GM18873 (cell line): ENCODE results near the gene CRAT.
A peak's percentile ranks its signal among the peaks of the same experiment; 100 is the strongest.

ENCODE experiments used
- ATAC-seq: cut with Tn5 transposase; IDR thresholded peaks from one replicate; pipeline ENCODE4 v1.9.1; 2021; ENCODE audit warnings: mild to moderate bottlenecking, moderate library complexity, moderate number of reproducible peaks; ENCODE audit not compliant: unreplicated experiment, low FRiP score

Gene CRAT

DNA sequence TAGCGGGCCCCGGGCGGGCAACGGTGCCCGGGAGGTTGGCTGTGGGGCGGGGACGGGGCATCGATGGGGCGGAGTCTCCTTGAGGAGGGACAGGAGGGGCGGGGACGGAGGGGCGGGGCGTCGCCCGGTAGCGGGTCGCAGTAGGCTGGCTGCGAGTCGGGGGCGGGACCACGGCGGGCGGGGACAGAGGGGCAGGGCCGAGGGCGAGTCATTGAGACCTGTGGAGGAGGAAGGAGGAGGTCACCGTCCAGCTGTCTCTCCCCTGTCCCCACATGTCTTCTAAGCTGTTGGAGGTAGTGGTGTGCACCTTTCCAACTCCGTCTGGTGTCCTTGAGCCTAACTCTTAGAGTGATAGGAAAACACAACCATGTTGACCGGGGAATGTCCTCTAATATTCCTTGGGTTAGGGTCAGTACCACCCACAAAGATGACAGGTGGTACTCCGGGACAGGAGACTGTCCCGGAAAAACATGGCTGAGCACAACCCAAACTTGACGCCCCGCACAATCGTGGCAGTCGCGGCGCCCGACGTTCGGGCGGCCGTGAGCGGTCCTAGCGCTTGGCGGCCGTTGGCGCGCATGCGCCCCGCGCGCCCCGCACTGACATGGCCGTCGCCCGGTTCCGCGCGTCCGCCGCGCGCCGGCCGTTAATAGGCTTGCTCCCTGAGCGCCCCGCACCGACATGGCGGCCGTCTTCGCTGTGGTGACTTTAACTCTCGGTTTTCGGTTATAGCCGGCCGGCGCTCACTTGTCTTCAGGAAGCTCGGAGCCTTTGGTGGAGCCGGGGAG, at the start of gene CRAT, which contains the start of gene PTPA:
Gene CRAT (minus strand): TSS at position 54 of the 788 bp plus-strand sequence. CDS start 284 bp downstream, outside the sequence.
Gene PTPA (plus strand): TSS at position 676 of the 788 bp plus-strand sequence. CDS start 186 bp downstream, outside the sequence.
- peak; percentile 36 for ATAC-seq

DNA sequence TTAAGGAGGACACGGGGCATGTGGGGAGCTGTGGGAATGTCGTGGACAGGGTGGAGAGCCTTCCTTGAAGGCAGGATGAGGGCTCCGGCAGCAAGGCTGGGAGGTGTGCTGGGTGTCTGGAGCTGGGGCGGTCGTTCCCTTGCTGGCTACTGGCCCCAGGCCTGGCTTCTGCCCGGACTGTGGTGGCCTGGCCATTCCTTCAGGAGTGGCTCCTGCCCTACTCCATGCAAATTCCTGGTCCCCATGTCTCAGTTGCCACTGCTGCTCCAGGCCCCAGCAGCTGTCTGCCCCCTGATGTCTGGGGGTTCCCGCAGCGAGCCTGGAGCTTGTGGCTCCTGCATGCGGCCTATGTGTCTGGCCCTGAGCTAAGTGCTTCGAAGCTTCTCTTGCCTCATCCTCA, 45.6 kb upstream of the CRAT start:
- ATAC-seq = no peak

DNA sequence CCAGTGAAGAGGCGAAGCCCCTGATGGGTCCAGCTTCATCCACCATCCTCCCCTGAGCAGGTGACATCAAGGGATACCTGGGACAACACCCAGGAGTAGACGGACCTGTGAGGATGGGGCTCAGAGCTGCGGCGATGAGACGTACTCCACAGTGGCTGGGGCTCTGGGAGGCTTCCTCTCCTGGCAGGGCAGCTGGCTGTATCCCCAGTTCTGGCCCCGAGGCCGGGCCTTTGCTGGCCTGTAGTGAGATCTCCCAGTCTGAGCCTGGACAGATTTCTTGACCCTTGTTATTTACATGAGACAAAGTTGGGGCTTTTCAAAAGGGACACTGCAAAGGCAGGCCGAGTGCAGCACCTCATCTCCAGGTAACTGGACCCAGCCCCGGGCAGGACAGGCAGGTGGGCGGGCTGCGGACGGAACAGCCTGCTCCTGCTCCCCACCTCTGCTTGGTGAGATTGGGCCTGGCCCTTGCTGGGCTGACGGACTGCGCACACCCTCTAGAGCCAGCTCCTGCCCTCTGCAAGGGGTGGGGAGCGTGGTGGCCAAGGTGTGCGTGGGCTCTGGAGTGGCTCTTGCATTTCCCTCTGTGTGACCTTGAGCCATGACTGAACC, 44.4 kb upstream of the CRAT start:
- no peak for ATAC-seq

- ATAC-seq = no peak
These were observed 40.9 kb upstream of the CRAT start for GRCh38 chr9:129151469-129151868.

GRCh38 chr9:129150672-129151211, 40.1 kb upstream of the CRAT start:
- ATAC-seq = no peak

DNA sequence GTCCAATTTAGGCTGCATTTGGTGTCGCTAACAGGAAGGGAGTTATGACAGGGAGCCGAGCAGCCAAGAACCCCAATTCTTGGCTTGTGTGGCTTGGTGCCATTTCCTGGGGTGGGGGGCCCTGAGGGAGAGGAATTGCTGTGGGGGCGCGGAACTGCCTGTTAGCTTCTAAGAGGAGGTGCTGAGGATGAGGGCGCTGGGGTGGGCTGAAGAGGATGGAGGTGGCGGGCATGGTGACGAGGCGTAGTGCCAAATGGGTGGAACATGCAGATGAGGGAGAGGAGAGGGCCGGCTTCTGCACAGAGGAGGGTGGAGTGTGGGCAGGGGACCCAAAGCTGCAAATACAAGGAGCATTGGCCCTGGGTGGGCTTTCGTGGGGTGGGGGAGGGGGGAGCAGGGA, 39.5 kb upstream of the CRAT start:
- no peak for ATAC-seq

DNA sequence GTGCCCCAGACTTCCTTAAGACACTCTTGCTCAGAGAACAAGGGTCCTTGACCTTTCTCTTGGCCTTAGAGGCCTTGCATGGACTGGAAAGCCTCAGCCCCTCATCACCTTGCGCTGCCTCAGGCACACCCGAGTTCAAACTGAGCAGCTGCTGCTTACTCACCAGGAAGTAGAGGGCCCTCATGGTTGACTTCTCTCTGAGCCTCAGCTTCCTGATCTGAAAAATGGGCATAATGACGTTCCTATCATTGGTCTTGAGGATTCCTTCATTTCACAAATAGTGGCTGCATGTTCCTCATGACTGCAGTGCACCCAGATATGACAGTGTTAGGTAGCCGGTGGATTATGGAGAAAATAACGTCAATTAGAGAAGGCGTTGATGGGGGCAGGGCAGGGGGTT, 38.8 kb upstream of the CRAT start:
- no peak for ATAC-seq

- ATAC-seq = no peak
These were observed 38.0 kb upstream of the CRAT start for GRCh38 chr9:129148463-129149204.

DNA sequence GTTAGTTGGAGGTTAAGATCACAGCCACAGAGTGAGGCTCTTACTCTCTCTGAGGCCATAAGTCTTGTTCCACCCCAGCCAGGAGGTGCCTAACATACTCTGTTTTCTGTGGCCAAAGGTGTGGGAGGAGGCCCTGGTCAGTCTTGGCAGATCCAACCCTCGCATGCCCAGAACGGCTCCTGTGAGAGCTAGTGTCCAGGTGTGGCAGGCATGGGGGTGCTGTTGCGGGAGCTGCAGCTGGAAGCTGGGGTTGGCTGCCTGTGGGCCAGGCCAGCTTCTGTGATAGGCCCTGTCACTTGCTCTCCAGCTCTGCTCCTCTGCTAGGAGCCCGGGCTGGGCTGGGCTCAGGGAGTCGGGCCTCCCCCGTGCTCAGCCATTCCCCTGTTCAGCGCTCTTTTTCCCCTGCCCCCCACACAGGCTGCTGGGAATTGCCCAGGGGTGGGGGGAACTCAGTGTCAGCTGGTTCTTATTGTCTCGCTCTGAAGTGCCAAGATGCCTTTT, 35.9 kb upstream of the CRAT start:
- ATAC-seq = no peak

- ATAC-seq = no peak
These were observed 35.3 kb upstream of the CRAT start for GRCh38 chr9:129145841-129146292.

GRCh38 chr9:129145316-129145715, 34.7 kb upstream of the CRAT start:
- ATAC-seq = no peak

- no peak for ATAC-seq
These were observed 32.7 kb upstream of the CRAT start for GRCh38 chr9:129143031-129143927.

- no peak for ATAC-seq
These were observed 31.7 kb upstream of the CRAT start for GRCh38 chr9:129142138-129142935.

DNA sequence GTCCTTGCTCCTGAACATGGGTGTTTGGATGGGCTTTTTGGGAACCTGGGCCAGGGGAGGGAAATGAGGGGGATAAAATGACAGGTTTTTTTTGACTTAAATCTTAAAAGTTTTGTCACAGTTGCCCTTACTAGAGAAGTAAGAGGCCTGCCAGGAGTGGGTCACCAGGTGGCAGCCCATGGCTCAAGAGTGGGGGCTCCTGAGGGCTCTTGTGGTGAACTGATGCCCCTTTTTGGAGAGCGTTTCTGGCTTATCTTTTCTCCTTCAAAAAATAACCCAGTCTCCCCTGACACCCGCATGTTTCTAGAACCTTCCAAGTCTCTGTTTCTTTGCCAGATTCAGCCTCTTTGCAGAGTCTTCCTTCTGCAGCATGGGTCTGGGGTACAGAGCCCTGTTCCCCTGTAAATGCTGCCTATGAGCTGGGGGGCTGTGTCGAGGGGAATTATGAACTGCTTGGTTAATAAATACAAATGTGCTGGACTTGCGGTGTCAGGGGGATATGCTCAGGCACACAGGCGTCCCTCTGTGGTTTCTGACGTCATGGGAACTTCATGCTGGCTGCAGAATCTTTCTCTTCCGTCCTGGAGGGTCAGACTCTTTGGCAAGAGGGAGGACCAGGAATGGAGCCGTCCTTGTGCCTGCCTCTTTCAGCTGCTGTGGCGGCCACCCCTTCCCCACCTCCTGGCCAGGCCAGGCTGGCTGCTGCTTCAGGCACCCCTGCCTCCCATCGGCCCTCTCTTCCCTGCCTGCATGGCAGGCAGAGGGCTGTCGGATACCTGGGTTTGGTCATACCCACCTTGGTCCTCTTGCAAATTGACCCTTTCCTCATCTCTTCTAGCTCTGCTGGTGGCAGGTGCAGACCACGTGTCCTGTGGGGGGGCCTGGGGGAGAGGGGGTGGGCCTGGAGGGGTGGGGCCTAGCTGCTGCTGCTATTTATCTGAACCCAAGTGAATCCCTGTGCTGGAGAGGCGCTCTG, 30.8 kb upstream of the CRAT start:
- peak; percentile 33 for ATAC-seq

GRCh38 chr9:129140397-129141065, 29.9 kb upstream of the CRAT start:
- peak; percentile 7 for ATAC-seq

- ATAC-seq = peak; percentile 39
These were observed 29.4 kb upstream of the CRAT start for GRCh38 chr9:129139993-129140396.
